HepG2 (cell line): ENCODE measurements around the gene PRXL2B. TPM values are rescaled to one million over a fixed set of nuclear protein-coding genes. Genes with fewer than 3 reads are reported as not detected.

Experiments
- GABPA ChIP-seq, 2 experiments: IDR thresholded peaks; 2 replicates each; pipeline ENCODE4 v1.6.1; 2011 to 2016; ENCODE audit warnings: low read depth in 2 of 2, low read length in 1 of 2, missing biosample characterization in 1 of 2, missing genetic modification characterization in 1 of 2
- HOXA9 ChIP-seq: sonication (generic); formaldehyde crosslinking; IDR thresholded peaks from 2 replicates; pipeline ENCODE4 v1.8.1; 2022; ENCODE audit warnings: missing genetic modification reagents, mild to moderate bottlenecking, moderate library complexity, borderline replicate concordance
- IRX3 ChIP-seq: sonication (generic); formaldehyde crosslinking; IDR thresholded peaks from 2 replicates; pipeline ENCODE4 v1.8.1; 2023; ENCODE audit warnings: mild to moderate bottlenecking, low read depth, missing genetic modification reagents, borderline replicate concordance
- KDM4B ChIP-seq: sonication (generic); formaldehyde crosslinking; IDR thresholded peaks from 2 replicates; pipeline ENCODE4 v1.4.0; 2020; ENCODE audit warnings: missing genetic modification reagents
- MNT ChIP-seq: fragments of 450-650 bp; IDR thresholded peaks from 2 replicates; pipeline ENCODE4 v1.6.1; 2016
- MZF1 ChIP-seq: sonication (generic); formaldehyde crosslinking; IDR thresholded peaks from 2 replicates; pipeline ENCODE4 v1.8.1; 2023; ENCODE audit warnings: mild to moderate bottlenecking, missing genetic modification reagents, borderline replicate concordance
- NPAS2 ChIP-seq: sonication (generic); formaldehyde crosslinking; IDR thresholded peaks from 2 replicates; pipeline ENCODE4 v1.8.0; 2022; ENCODE audit warnings: mild to moderate bottlenecking, missing genetic modification reagents, borderline replicate concordance
- PLRG1 ChIP-seq: fragments of 450-650 bp; conservative IDR thresholded peaks from 2 replicates; pipeline ENCODE4 v1.6.1; 2016
- REST ChIP-seq, 2 experiments: IDR thresholded peaks; 2 replicates each; pipeline ENCODE4 v1.6.1; 2011 to 2012; ENCODE audit warnings: low read length in 2 of 2, borderline replicate concordance in 1 of 2, low read depth in 1 of 2, mild to moderate bottlenecking in 1 of 2, moderate library complexity in 1 of 2
- ZBTB2 ChIP-seq: sonication (generic); formaldehyde crosslinking; IDR thresholded peaks from 2 replicates; pipeline ENCODE4 v1.8.0; 2022; ENCODE audit warnings: low read depth, missing genetic modification reagents
- ZFP37 ChIP-seq: sonication (generic); formaldehyde crosslinking; IDR thresholded peaks from 2 replicates; pipeline ENCODE4 v1.4.0; 2020; ENCODE audit warnings: missing genetic modification reagents, borderline replicate concordance
- ZFP41 ChIP-seq: sonication (generic); formaldehyde crosslinking; IDR thresholded peaks from 2 replicates; pipeline ENCODE4 v1.4.0; 2020; ENCODE audit warnings: mild to moderate bottlenecking, missing genetic modification reagents, borderline replicate concordance
- ZNF44 ChIP-seq: sonication (generic); formaldehyde crosslinking; IDR thresholded peaks from 2 replicates; pipeline ENCODE4 v1.5.1; 2020; ENCODE audit warnings: mild to moderate bottlenecking, missing genetic modification reagents
- ZNF598 ChIP-seq: sonication (generic); formaldehyde crosslinking; IDR thresholded peaks from 2 replicates; pipeline ENCODE4 v1.5.1; 2020; ENCODE audit warnings: mild to moderate bottlenecking, missing genetic modification reagents, borderline replicate concordance
- ZNF609 ChIP-seq: sonication (generic); formaldehyde crosslinking; IDR thresholded peaks from 2 replicates; pipeline ENCODE4 v1.4.0; 2020; ENCODE audit warnings: mild to moderate bottlenecking, missing genetic modification reagents, borderline replicate concordance
- ZNF720 ChIP-seq: sonication (generic); formaldehyde crosslinking; IDR thresholded peaks from 2 replicates; pipeline ENCODE4 v1.4.0; 2020; ENCODE audit warnings: missing genetic modification reagents
- ZNF766 ChIP-seq: sonication (generic); formaldehyde crosslinking; IDR thresholded peaks from 2 replicates; pipeline ENCODE4 v1.5.0; 2020; ENCODE audit warnings: missing genetic modification reagents, borderline replicate concordance
- polyA plus RNA-seq, 8 experiments: library from polyadenylated mRNA; depleted of rRNA in 3 of 8; stranded (reverse) in 7 of 8; unstranded in 1 of 8; fragments of >200 nt; fragmentation: Illumina TruSeq in 4 of 8; extraction: Trizol in 4 of 8; gene quantifications; 2 replicates each; pipeline versions ENCODE4 v1.2.1 to v1.2.3, GENCODE V29; 2011 to 2016; ENCODE audit warnings: low read depth in 4 of 8, missing spikeins in 1 of 8, mixed read lengths in 1 of 8; ENCODE audit not compliant: insufficient read depth in 1 of 8
- total RNA-seq, 5 experiments: library from RNA; depleted of rRNA; stranded (reverse); fragments of >200 nt; fragmentation: Illumina TruSeq; extraction: Trizol; gene quantifications; 2 replicates each; pipeline ENCODE4 v1.2.3, GENCODE V29; 2016; ENCODE audit warnings: low read depth in 1 of 5

The PRXL2B gene
- total and polyA plus RNA-seq, 2 of the 13 experiments (the other 11 are each of a cell fraction or from before 2014, with no cell fraction given): 16.8 to 22.1 TPM

- TF ChIP-seq KDM4B (CRISPR knock-in tag): no peak
- TF ChIP-seq ZNF598 (CRISPR knock-in tag): no peak
- TF ChIP-seq HOXA9: no peak
- TF ChIP-seq IRX3 (CRISPR knock-in tag): no peak
- TF ChIP-seq ZNF766 (CRISPR knock-in tag): no peak
- no peak for TF ChIP-seq GABPA (IDR thresholded peaks at IDR 0.05; ENCODE audit: low read depth, low read length)
- TF ChIP-seq GABPA (CRISPR knock-in tag; IDR thresholded peaks at IDR 0.05; ENCODE audit: low read depth): peak; percentile 88
- no peak; the same call in 1 of the 2 replicates for TF ChIP-seq ZNF44 (CRISPR knock-in tag)
- TF ChIP-seq ZNF609: no peak
- TF ChIP-seq ZNF720 (CRISPR knock-in tag): no peak
- TF ChIP-seq ZFP37 (CRISPR knock-in tag): no peak
- TF ChIP-seq NPAS2: no peak
- no peak for TF ChIP-seq MZF1
- TF ChIP-seq REST (IDR thresholded peaks at IDR 0.05; ENCODE audit: borderline replicate concordance in 1 of 2, low read depth in 1 of 2, low read length in 2 of 2): no peak
- 0 out of 2 replicates have a peak, but pooled peaks have one; percentile 17 for TF ChIP-seq ZBTB2 (CRISPR knock-in tag)
- TF ChIP-seq MNT: no peak
- no peak for TF ChIP-seq PLRG1
- TF ChIP-seq ZFP41: no peak
Observed at GRCh38 chr1:2585318-2586092, 1.1 kb upstream of the PRXL2B start (continued).
